HG03039 (cell line): ENCODE measurements around the gene CUEDC1.
"Not testable (repeated sequence)": the region's sequence is repeated elsewhere in the genome, so short reads cannot be mapped to it uniquely, and the experiment has no call there.

ENCODE experiments used
- ATAC-seq: cut with Tn5 transposase; IDR thresholded peaks from one replicate; pipeline ENCODE4 v1.9.1; 2021; ENCODE audit warnings: mild to moderate bottlenecking, moderate library complexity; ENCODE audit not compliant: unreplicated experiment

The CUEDC1 gene

GRCh38 chr17:57985675-57985974, 30.4 kb upstream of the CUEDC1 start:
- ATAC-seq = no peak

GRCh38 chr17:57984936-57985674, 29.9 kb upstream of the CUEDC1 start:
- ATAC-seq = no peak

- ATAC-seq = no peak
Measured at GRCh38 chr17:57984261-57984890, 29.2 kb upstream of the CUEDC1 start.

GRCh38 chr17:57983446-57983845, 28.2 kb upstream of the CUEDC1 start:
- ATAC-seq = no peak

- ATAC-seq = no peak
Measured at GRCh38 chr17:57982452-57983170, 27.4 kb upstream of the CUEDC1 start.

- ATAC-seq = no peak
Measured at GRCh38 chr17:57980522-57980921, 25.3 kb upstream of the CUEDC1 start.

- ATAC-seq = no peak
Measured at GRCh38 chr17:57979076-57979475, 23.9 kb upstream of the CUEDC1 start.

GRCh38 chr17:57976594-57976993, 21.4 kb upstream of the CUEDC1 start:
- ATAC-seq = no peak

- ATAC-seq = no peak
Measured at GRCh38 chr17:57975044-57975443, 19.8 kb upstream of the CUEDC1 start.

GRCh38 chr17:57974053-57974824, 19.0 kb upstream of the CUEDC1 start:
- not testable (repeated sequence) for ATAC-seq

- no peak for ATAC-seq
Measured at GRCh38 chr17:57972151-57972550, 16.9 kb upstream of the CUEDC1 start.

- no peak for ATAC-seq
Measured at GRCh38 chr17:57971572-57971971, 16.4 kb upstream of the CUEDC1 start.

GRCh38 chr17:57970710-57971109, 15.5 kb upstream of the CUEDC1 start:
- no peak for ATAC-seq

- no peak for ATAC-seq
Measured at GRCh38 chr17:57968456-57968855, 13.2 kb upstream of the CUEDC1 start.

- no peak for ATAC-seq
Measured at GRCh38 chr17:57966875-57967274, 11.7 kb upstream of the CUEDC1 start.

- ATAC-seq = no peak
Measured at GRCh38 chr17:57966246-57966645, 11.0 kb upstream of the CUEDC1 start.

- ATAC-seq = no peak
Measured at GRCh38 chr17:57965521-57966160, 10.4 kb upstream of the CUEDC1 start.

- no peak for ATAC-seq
Measured at GRCh38 chr17:57963149-57963511, 7.9 kb upstream of the CUEDC1 start.

- ATAC-seq = no peak
Measured at GRCh38 chr17:57962279-57963148, 7.3 kb upstream of the CUEDC1 start.

- no peak for ATAC-seq
Measured at GRCh38 chr17:57959929-57960328, 4.7 kb upstream of the CUEDC1 start.
